Measurements from ENCODE around the gene ITPA. TPM values are rescaled to one million over a fixed set of nuclear protein-coding genes. Genes with fewer than 3 reads are reported as not detected.

Gene ITPA
- total RNA-seq, 1 experiment from 2014 or later, result 77.3 TPM

GRCh38 chr20:3165473-3166337 is 43.6 kb upstream of the ITPA start:
- Histone ChIP-seq H2AFZ (ENCODE audit: low read depth, low read length, poor library complexity, severe bottlenecking) (no peak overlapping the region), H3K79me2 (ENCODE audit: insufficient read depth, low read length) (no peaks in the 10 kb centered on the region), H4K20me1 (ENCODE audit: insufficient read depth) (no peaks in the 10 kb centered on the region), H3K27me3 (ENCODE audit: insufficient read depth, low read length) (no peaks in the 10 kb centered on the region), H3K4me2 (ENCODE audit: low read length) (no peak overlapping the region), H3K27ac (ENCODE audit: low read depth, low read length) (no peak overlapping the region), H3K9me2 (ENCODE audit: insufficient read depth) (no peaks in the 10 kb centered on the region), H3K36me3 (ENCODE audit: control insufficient read depth in 1 of 2, insufficient read depth in 2 of 2, low read length in 2 of 2) (no peaks in the 10 kb centered on the region), H3K4me1 (ENCODE audit: control insufficient read depth in 1 of 2, insufficient read depth in 2 of 2, low read length in 2 of 2) (peaks cover 0 to 12% of the 10 kb centered on the region in 2 experiments; a peak in 1 of 4 replicates), H3K9me3 (ENCODE audit: control insufficient read depth in 1 of 2, insufficient read depth in 1 of 2, low read depth in 1 of 2, low read length in 2 of 2) (no peaks in the 10 kb centered on the region), H3K9ac (ENCODE audit: low read length) (no peak overlapping the region), H3K4me3 (replicated peaks in 1 of 2; ENCODE audit: low read depth in 1 of 2, low read length in 2 of 2) (no peak overlapping the region)
- no peak for DNase-seq (ENCODE audit: low read depth, low spot score)
- ChIA-PET RAD21 (ENCODE audit: low non-redundant PET in 1 of 2, low total read pairs in 2 of 2, uncharacterized antibody in 2 of 2, unreplicated experiment in 2 of 2) (no interaction called here), CTCF (no interaction called here), POLR2A (no interaction called here)
- no TSS peak for BruUV-seq (replicated peaks)
- intact Hi-C loops (cut with micrococcal nuclease), result no loop called here
- ATAC-seq, result no peak
- no peak for TF ChIP-seq POLR2A (IDR thresholded peaks at IDR 0.05; ENCODE audit: borderline replicate concordance, extremely low read depth, insufficient read depth, insufficient read length)
- no peak for TF ChIP-seq JUND (IDR thresholded peaks at IDR 0.05)
- TF ChIP-seq SP1 (IDR thresholded peaks at IDR 0.05; ENCODE audit: low read depth), result no peak
- no peak for TF ChIP-seq YY1 (IDR thresholded peaks at IDR 0.05; ENCODE audit: extremely low read depth, insufficient replicate concordance, low read depth, low read length)
- no peak for TF ChIP-seq ZBTB33 (IDR thresholded peaks at IDR 0.05; ENCODE audit: extremely low read depth, insufficient replicate concordance, low read length)
- TF ChIP-seq ATF3 (IDR thresholded peaks at IDR 0.05), result no peak
- no peak for TF ChIP-seq CEBPB (IDR thresholded peaks at IDR 0.05; ENCODE audit: low read depth)
- TF ChIP-seq MAX (IDR thresholded peaks at IDR 0.05), result no peak
- no peak for TF ChIP-seq CTCF (IDR thresholded peaks at IDR 0.05 in 2 of 3, conservative IDR thresholded peaks at IDR 0.05 in 1 of 3; ENCODE audit: borderline replicate concordance in 1 of 3, insufficient read depth in 1 of 3, low read depth in 2 of 3, low read length in 2 of 3)
- no peak for TF ChIP-seq FOSL1 (IDR thresholded peaks at IDR 0.05; ENCODE audit: low read depth)
- TF ChIP-seq ELF1 (IDR thresholded peaks at IDR 0.05; ENCODE audit: borderline replicate concordance, low read depth), result no peak
- no peak for TF ChIP-seq EZH2 (IDR thresholded peaks at IDR 0.05)
- no peak for TF ChIP-seq SIN3A (IDR thresholded peaks at IDR 0.05; ENCODE audit: low read depth)
- no peak for TF ChIP-seq ZNF274 (IDR thresholded peaks at IDR 0.05; ENCODE audit: low read depth, low read length)
- no peak for TF ChIP-seq REST (IDR thresholded peaks at IDR 0.05; ENCODE audit: low read depth)

All from HCT116 (cell line).